Activated CD8-positive, alpha-beta memory T cell treated with anti-CD3 and anti-CD28 coated beads for 36 hours (primary cell): Measurements from ENCODE around the gene NLRP1. TPM values are rescaled to one million over a fixed set of nuclear protein-coding genes. Genes with fewer than 3 reads are reported as not detected.

ENCODE experiments used
- CTCF ChIA-PET: fragments of 350-600 bp; sonication (Branson Sonifier 250); formaldehyde crosslinking; loops from one replicate; lab custom pipeline; 2021; ENCODE audit warnings: antibody characterized with exemption; lab: Charles Lee
- POLR2A ChIA-PET: fragments of 350-600 bp; sonication (Branson Sonifier 250); formaldehyde crosslinking; loops from one replicate; lab custom pipeline; 2021; ENCODE audit warnings: antibody characterized with exemption; lab: Charles Lee
- total RNA-seq, 2 experiments: library from RNA; stranded (reverse); gene quantifications; one replicate each; pipeline ENCODE4 v1.2.3, GENCODE V29; 2021

Gene NLRP1
- total RNA-seq, 2 experiments from 2014 or later: 19.1 to 21.8 TPM

DNA sequence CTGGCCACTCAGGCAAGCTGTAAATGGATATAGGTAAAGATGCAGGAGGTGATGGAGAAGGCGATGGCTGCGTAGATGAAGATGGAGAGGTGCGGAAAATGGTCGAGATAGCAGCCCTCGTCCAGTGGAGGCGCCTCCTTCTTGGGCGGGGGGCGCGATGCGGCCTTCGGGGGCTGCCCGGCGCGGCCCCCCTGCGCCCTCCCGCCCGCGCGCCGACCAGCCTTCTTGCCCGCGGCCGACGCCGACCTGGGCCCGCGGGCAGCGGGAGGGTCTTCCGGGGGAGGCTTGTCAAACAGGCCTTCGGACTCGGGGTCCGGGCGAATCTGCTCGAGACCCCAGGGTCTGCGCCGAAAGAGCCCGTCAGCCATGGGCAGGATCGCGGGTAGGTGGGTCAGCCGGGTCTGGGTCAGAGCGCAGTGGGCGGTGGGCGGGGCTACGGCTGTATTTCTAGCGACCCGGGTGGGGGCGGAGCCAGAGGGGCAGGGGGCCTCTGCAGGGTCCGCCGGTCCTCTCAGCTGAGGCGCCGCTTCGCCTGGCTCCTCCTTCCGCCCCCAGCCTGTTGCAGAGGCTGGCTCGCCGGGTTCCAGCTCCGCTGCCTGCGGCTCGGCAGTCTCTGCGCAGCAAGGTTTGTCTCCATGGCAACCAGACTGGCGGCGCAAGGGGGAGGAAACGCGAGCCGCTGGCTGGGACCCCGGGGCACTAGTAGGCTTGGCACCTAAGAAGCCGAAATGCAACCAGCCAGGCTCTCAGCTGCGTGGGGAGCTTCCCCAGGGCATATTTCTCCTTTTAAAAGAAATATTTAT lies 83.5 kb downstream of the NLRP1 start:
- ChIA-PET CTCF (interaction anchor here (1.4 to 1.5 kb wide), 2 partner anchors 10 to 83 kb away, joined by 3 to 5 read pairs; partner anchors contain the start of gene NLRP1), POLR2A (interaction anchor here (0.6 to 1.4 kb wide), 3 partner anchors 14 to 1907 kb away, joined by 3 to 9 read pairs (median 7); partner anchors contain the start of genes DERL2 and MIS12)

DNA sequence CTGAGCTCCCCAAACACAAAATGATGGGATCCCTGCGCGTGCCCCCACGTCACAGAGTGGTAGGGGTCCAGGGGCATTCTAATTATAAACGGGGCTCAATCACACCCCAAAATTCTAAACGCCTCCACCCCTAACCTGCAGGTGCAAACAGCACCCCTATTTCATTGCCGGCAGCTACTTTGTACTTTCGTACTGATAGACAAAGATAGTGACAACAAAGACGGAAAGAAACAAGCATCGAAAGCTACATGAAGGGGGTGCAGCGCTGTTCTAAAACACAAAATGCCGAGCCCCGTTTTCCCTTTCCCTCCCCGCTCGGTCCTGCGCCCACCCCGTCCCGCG lies 84.1 kb downstream of the NLRP1 start:
- POLR2A ChIA-PET: interaction anchor here (1.1 kb wide), 1 partner anchor 14 kb away, joined by 7 read pairs; the partner anchor contains the start of genes DERL2 and MIS12
- CTCF ChIA-PET: interaction anchor here (1.4 to 1.5 kb wide), 2 partner anchors 11 to 84 kb away, joined by 3 to 5 read pairs; partner anchors contain the start of gene NLRP1

DNA sequence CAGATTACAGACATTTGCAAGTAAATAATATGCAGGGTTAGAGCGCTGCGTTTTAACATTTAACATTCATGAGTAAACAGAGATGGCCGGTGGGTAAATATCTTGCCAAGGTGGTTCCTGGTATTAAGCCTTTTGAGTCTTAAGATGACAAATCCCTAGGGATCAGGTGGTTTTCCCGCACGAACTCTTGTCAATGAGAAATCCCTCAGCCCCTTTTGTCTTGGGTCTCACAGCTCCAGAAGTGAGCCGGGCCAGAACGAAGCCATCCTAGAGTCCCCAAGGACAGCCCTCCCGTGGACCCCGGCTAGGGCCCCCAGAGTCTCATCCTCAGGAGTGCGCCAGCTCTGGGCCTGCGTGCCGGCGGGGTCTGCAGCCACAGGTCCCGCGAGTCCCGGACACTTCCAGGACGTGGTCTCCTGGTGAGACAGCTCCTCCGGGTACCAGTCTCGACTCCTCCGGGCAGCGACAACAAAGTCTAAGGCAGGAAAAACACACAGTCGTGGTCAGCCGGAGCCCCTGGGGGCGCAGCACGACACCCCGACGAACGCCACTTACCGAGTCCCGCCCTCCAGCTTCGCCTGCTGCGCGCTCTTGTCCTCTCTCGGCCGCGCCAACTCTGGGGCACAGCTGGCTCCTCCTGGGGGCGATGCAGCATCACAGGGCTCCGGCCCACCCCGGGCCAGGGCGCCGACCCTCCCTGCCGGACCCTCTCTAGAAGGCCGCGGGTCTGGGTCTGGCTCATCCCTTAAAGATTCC lies 84.7 kb downstream of the NLRP1 start:
- ChIA-PET POLR2A (interaction anchor here (0.6 to 1.1 kb wide), 2 partner anchors 13 to 179 kb away, joined by 7 to 13 read pairs; partner anchors contain the start of genes DERL2 and MIS12), CTCF (interaction anchor here (1.4 to 1.5 kb wide), 2 partner anchors 11 to 85 kb away, joined by 3 to 5 read pairs; partner anchors contain the start of gene NLRP1)

DNA sequence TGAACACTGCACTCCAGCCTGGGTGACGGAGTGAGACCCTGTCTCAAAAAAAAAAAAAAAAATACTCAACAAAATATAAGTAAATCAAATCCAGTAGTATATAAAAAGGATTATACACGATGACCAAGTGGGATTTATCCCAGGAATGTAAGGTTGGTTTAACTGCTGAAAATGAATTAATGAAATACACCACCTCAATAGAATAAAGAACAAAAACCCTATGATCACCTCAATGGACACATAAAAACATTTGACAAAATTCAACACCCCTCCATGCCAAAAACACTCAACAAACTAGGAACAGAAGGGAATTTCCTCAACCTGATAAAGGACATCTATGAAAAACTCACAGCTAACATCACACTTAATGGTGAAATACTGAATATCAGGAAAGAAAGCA lies 91.3 kb downstream of the NLRP1 start:
- CTCF ChIA-PET: no interaction called here
- POLR2A ChIA-PET: no interaction called here

DNA sequence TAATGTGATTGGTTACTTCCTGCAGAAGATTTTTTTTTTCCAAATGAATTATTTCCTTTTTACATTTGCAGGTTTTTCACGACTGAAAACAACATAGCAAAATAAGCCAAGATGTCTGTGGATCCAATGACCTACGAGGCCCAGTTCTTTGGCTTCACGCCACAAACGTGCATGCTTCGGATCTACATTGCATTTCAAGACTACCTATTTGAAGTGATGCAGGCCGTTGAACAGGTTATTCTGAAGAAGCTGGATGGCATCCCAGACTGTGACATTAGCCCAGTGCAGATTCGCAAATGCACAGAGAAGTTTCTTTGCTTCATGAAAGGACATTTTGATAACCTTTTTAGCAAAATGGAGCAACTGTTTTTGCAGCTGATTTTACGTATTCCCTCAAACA lies 95.6 kb downstream of the NLRP1 start:
- POLR2A ChIA-PET: no interaction called here
- CTCF ChIA-PET: no interaction called here

DNA sequence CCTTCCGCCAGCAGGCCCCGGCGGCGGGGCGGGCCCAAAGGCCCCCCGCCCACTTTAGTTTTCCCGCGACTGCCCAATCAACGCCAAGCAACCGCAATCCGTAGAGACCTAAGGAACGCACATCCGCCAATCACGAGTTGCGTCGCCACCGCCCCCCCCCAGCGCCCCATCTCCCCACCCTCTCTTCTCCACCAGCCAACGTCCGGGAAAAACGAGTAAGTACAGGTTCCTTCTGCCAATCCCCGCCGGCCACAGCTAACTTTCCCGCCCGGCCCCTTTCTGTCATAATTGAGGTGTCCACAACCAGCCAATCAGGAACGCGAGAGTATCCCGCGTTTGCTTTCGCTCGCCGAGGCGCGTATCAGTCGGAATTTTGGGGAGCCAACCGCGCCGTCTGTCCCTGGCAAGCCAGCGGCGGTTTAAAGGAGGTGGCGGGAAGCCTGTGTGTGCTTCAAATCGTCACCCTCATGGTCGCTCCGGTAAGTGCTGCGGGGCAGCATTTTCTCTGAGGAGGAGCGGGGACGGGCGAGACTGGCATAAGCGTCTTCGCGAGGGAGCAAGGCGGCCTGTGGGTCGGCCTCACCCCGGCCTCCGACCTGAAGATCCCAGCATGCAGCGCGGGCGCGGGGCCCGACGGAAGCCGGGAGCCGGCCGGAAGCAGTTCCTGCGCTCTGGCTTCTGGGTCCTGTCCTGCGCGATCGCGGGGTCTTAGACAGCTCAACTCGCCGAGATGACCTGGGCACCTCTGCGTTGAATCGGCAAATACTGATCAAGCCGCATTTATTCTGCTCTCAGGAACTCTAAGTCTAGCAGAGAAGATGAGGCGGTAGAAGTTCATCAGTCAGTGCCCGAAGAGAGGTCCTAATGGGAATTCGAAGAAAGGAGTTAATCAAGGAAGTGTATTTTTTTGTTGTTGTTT lies 97.8 kb downstream of the NLRP1 start, which contains the start of gene MIS12:
MIS12 (plus strand) TSS at position 361 of the 919 bp plus-strand sequence. CDS start 2,297 bp downstream, outside the sequence.
- CTCF ChIA-PET: interaction anchor here (1.1 to 1.3 kb wide), 2 partner anchors 9 to 67 kb away, joined by 3 to 4 read pairs; partner anchors contain the start of genes NUP88 and RPAIN
- POLR2A ChIA-PET: interaction anchor here (0.5 to 1.7 kb wide), 7 partner anchors 8 to 141 kb away, joined by 3 to 9 read pairs (median 3); partner anchors contain the start of genes C1QBP and DHX33

DNA sequence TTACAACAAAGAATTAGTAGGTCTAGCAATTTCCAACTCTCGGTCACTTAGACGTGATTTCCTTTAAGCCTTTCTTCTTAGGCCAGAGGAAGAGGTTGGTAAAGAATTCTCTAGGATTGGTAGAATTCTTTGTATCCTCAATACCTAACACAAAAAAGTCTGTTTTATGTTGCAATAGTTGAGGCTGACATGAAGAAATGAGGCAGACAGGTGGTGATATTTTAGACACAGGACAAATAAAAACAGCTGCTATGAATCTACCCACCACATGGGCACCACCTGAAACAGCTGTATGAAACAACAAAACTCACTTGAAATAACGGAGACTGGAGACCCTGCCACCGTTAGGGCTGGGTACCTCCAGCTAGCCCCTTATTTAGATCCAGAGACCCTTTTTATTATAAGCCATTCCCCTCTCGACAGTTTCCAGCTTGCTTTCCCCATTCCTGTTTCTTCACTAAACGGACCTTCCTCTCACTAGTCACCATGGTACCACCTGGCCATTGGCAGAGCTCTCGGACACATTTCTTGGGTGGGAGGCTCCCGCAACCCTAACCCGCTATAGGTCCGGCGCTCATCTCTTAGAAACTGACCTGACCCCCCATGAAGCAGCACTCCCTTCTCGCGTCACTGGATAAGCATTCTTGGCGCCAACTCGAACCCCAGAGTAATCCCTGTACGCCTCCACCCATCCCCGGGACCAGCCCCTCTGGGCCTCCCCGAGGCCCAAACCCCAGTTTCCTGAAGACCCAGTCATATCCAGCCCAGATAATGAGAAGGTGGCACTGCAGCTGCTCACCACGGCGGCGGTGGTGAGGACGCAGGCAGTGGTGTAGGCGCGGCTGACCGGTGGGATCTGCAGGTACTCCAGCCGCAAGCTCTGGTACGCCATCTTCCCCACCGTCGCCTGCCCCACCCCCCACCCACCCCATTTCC lies 98.8 kb downstream of the NLRP1 start, which contains the start of gene DERL2:
DERL2 (minus strand) TSS at position 909 of the 936 bp plus-strand sequence; CDS start at position 892, 17 bp downstream.
- CTCF ChIA-PET: interaction anchor here (0.5 to 1.3 kb wide), 5 partner anchors 10 to 1718 kb away, joined by 3 to 4 read pairs (median 3); partner anchors contain the start of genes NUP88 and RPAIN
- POLR2A ChIA-PET: interaction anchor here (0.5 to 1.7 kb wide), 7 partner anchors 7 to 142 kb away, joined by 3 to 9 read pairs (median 3); partner anchors contain the start of genes C1QBP and DHX33

DNA sequence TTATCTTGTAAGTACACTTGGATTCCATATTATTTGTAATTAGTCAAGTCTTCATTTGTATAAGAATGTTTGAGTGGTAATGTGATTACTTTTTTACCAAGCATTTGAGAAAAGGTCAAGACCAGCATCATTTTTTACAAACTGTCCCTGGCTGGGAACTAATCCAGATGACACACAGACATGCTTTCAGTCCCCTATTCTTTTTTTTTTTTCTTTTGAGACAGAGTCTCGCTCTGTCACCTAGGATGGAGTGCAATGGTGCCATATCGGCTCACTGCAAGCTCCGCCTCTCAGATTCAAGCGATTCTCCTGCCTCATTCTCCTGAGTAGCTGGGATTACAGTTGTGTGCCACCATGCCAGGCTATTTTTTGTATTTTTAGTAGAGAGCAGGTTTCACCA lies 102.9 kb downstream of the NLRP1 start:
- POLR2A ChIA-PET: no interaction called here
- CTCF ChIA-PET: no interaction called here

DNA sequence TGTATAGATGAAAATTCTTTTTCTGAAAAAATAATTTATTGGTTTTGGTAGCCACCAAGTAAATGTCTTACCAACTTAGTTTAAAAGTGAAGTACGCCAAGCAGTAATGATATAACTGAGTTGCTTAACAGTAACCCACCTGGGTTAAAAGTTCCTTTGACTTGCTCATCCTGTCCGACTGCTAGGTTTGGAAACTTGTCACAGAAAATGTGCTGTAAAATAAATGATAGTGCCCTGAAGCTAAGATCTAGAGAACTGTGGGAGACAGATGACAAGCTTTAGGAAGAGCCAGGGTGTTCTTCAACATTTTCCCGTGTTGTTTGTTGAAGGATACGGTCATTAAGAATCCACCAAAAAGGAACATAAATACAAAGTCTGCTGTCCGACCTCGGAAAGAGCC lies 103.3 kb downstream of the NLRP1 start:
- CTCF ChIA-PET: no interaction called here
- POLR2A ChIA-PET: no interaction called here

DNA sequence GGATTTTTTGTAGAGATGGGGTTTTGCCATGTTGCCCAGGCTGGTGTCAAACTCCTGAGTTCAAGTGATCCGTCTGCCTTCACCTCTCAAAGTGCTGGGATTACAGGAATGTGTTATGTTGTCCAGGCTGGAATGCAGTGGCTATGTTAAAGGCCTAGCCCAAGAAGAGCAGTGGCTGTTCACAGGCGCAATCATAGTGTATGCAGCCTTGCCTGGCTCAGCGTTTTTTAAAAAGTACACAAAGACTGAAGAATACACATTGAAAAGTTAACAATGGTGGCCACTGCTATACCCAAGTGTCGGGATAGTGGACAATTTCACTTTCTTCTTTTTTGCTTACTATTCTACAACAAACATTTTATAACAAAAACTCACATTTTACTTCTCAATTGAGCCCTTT lies 105.3 kb downstream of the NLRP1 start:
- ChIA-PET POLR2A (interaction anchor here (0.5 kb wide), 1 partner anchor 18 kb away, joined by 4 read pairs; no protein-coding TSS in a partner anchor), CTCF (no interaction called here)

DNA sequence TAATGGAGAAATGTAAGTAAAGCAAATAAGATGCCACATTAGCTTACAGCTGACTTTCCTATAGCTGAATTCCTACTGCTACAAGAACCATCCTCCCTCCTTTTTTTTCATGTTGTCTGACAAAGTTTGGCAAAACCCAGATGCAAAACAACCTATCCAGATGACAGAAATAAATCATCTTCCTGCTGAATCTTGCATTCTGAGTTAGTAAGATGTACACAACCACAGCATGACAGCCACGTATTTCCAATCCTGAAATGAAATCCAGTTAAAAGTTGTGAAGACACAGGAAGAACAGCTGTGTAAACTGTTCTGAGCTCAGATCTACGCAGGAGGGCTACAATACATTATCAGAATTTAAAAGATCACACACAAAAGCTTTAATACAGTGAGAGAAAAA lies 110.4 kb downstream of the NLRP1 start:
- ChIA-PET POLR2A (no interaction called here), CTCF (no interaction called here)

DNA sequence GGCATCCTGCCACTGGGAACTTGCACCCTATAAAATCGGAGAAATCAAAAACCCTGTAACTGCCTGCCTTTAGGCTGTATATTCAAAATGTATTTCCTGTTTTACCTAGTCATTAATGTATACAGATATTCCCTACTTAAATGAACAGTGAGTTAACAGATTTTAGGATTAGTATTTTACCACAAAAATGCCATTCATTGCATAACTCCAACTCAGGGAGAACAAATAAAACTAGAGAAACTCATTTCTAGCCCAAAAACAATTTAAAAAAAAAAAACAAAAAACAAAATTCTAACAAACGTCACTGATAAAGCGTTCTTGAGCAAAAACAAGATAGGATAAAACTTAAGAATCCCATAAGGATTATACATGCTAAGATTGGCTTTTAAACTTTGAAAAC lies 111.8 kb downstream of the NLRP1 start:
- ChIA-PET POLR2A (no interaction called here), CTCF (no interaction called here)

DNA sequence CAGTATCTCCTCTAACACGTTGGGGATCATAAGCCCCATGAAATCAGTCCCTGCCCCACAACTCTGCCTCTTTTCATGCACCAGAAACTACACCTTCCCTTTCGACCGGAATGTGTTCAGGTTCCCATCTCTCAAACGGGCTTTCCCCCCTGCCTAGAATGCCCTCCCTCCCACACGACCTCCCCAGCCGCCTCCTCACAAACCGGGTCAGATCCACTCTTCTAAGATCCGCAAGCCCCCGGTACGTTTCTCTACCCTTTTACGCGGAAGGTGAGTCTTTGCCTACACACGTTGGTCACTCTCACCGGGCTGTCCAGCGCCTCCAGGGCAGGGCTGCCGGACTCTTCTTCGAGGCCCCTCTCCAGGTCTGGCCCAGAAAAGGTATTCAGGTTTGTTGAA lies 116.2 kb downstream of the NLRP1 start:
- ChIA-PET POLR2A (interaction anchor here (0.6 to 1.7 kb wide), 5 partner anchors 18 to 55 kb away, joined by 3 to 9 read pairs (median 4); partner anchors contain the start of genes C1QBP, DERL2, MIS12 and NUP88), CTCF (interaction anchor here (1.8 kb wide), 1 partner anchor 29 kb away, joined by 8 read pairs; the partner anchor contains the start of gene C1QBP)

DNA sequence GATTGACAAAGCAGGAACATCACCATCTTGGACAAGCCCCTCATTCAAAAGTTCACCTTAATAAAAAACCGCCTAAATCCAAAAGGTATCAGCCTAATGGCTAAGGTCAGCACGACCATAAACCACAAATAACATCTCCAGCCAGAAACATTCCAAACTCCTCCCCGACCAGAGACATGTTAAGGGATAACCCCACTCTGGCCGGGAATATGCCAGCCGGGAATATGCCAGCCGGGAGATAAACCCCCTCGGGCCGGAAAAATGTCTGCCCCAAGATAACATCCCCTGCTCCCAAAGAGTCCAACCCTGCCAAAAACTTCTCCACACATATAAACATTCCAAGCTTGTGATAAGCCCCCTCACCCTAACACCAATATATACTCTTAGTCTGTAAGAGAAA lies 116.9 kb downstream of the NLRP1 start:
- POLR2A ChIA-PET: interaction anchor here (0.6 to 1.7 kb wide), 2 partner anchors 36 to 54 kb away, joined by 3 to 4 read pairs; no protein-coding TSS in a partner anchor
- CTCF ChIA-PET: no interaction called here

DNA sequence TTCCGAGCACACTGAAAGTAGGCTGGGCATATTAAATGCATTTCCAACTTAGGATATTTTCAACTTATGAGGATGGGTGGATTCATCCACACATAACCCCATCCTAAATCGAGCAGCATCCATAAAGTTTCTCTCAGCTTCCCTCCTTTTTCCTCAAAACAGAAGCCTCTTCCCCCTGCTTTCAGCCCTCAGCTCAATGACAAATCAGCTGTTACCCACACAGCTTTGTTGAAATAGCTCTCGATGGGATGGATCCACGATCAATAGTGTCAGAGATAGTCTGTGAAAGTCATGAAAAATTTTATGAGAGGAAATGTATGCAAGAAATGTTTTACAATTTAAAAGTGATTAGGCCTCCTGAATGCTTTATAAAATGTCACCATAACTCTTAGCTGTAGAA lies 118.0 kb downstream of the NLRP1 start:
- ChIA-PET CTCF (interaction anchor here (1.2 kb wide), 1 partner anchor 27 kb away, joined by 7 read pairs; the partner anchor contains the start of gene C1QBP), POLR2A (interaction anchor here (1.2 kb wide), 1 partner anchor 48 kb away, joined by 3 read pairs; no protein-coding TSS in a partner anchor)

DNA sequence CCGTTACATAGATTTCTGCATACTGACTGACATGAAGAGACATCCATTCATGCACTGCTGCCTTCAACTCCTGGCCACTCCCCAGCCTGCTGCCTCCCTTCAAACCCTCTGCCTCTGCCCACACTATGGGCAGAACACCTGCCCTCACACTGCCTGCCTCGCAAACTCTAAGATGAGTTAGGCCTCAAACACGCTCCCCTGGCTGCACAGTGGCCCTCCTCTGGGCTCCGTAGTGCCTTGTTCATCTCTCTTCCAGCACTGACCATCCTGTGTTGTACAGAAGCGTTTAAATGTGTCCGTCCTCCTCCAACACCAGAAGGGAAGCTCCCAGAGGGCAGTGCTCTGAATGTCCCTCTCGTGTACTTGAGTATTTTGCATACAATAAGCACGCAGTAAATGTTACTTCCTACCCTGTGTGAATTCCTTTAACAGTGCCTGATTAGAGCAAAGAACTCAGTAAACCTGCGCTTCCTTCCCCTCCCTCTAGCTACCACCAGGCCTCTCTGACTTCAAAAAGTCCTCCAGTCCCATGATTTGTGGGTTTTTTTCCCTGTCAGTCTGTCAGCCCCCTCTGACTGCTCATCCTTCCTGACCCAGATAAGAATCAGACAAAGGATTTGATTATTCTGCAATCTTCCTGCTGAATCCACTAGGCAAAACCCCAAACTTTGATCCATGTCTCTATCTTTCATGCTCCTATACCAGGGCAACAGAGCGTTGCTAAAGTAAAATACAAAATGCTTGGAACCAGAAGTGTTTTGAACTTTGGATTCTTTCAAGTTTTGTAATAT lies 119.4 kb downstream of the NLRP1 start:
- ChIA-PET POLR2A (no interaction called here), CTCF (interaction anchor here (1.0 to 1.1 kb wide), 2 partner anchors 24 to 26 kb away, joined by 3 read pairs; no protein-coding TSS in a partner anchor)
